Colonic mucosa (tissue), 4 donors: Measurements from ENCODE around the gene SPATS2L. TPM values are rescaled to one million over a fixed set of nuclear protein-coding genes. Genes with fewer than 3 reads are reported as not detected.

Source experiments
- DNase-seq: peaks from one replicate; pipeline ENCODE4 v3.0.0-alpha.2; 2020
- H3K27ac ChIP-seq: fragments of 200-600 bp; one replicate; pipeline ENCODE4 v1.8.0; 2021
- H3K27me3 ChIP-seq: fragments of 200-600 bp; one replicate; pipeline ENCODE4 v1.8.0; 2021
- H3K36me3 ChIP-seq: fragments of 200-600 bp; one replicate; pipeline ENCODE4 v1.8.0; 2021
- H3K4me1 ChIP-seq: fragments of 200-600 bp; one replicate; pipeline ENCODE4 v1.8.0; 2021; ENCODE audit warnings: mild to moderate bottlenecking
- H3K4me3 ChIP-seq: fragments of 200-600 bp; one replicate; pipeline ENCODE4 v1.8.0; 2021
- H3K9ac ChIP-seq, 2 donors: one replicate each; pipeline ENCODE4 v1.7.0; 2013; ENCODE audit warnings: control low read depth in 2 of 2, low read depth in 2 of 2, low read length in 2 of 2
- H3K9me3 ChIP-seq: fragments of 200-600 bp; one replicate; pipeline ENCODE4 v1.8.0; 2021
- intact Hi-C: fragments of 100-400 bp; cut with DNase I; formaldehyde crosslinking; loops from one replicate; pipeline ENCODE4 v1.14.1; 2022
- total RNA-seq, 2 donors: library from RNA; stranded (reverse); fragmentation: NEBNext Ultra II Directional in 1 of 2; extraction: Animal tissue kit (Norgen Biotek cat#: 25700) in 1 of 2; gene quantifications; one replicate each; pipeline ENCODE4 v1.2.1, GENCODE V29; 2021
- TF ChIP-seq, protein P1 (sequence below): fragments of 200-600 bp; IDR thresholded peaks from one replicate; pipeline ENCODE4 v1.8.0; 2022; ENCODE audit warnings: antibody characterized with exemption, mild to moderate bottlenecking
- donor health status: healthy.
- donor health status: DM: no; HTN: no; CAD: no.
- donor health status: DM: no; HTN: no; CAD: no.

Gene SPATS2L
- total RNA-seq, 2 donors from 2014 or later, result 151 to 187 TPM

DNA sequence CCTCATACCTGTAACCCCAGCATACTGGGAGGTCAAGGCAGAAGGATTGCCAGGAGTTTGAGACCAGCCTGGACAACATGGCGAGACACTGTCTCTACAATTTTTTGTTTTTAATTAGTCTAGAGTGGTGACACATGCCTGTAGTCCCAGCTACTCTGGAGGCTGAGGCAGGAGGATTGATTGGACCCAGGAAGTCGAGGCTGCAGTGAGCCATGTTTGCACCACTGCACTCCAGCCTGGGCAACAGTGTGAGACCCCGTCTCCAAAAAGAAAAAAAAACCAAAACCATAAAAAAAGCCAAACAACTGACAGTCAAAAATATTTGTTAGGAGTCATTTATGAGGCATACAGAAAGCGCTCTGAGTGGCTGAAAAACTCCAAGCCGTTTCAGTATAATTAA, 107.9 kb downstream of the SPATS2L start:
- no peak overlapping the region for H3K27ac ChIP-seq
- DNase-seq, result no peak
- H3K4me1 ChIP-seq, result no peaks in the 10 kb centered on the region
- peaks cover 4% of the 10 kb centered on the region for H3K36me3 ChIP-seq
- TF ChIP-seq, protein P1, sequence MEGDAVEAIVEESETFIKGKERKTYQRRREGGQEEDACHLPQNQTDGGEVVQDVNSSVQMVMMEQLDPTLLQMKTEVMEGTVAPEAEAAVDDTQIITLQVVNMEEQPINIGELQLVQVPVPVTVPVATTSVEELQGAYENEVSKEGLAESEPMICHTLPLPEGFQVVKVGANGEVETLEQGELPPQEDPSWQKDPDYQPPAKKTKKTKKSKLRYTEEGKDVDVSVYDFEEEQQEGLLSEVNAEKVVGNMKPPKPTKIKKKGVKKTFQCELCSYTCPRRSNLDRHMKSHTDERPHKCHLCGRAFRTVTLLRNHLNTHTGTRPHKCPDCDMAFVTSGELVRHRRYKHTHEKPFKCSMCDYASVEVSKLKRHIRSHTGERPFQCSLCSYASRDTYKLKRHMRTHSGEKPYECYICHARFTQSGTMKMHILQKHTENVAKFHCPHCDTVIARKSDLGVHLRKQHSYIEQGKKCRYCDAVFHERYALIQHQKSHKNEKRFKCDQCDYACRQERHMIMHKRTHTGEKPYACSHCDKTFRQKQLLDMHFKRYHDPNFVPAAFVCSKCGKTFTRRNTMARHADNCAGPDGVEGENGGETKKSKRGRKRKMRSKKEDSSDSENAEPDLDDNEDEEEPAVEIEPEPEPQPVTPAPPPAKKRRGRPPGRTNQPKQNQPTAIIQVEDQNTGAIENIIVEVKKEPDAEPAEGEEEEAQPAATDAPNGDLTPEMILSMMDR, result no peak
- no peak overlapping the region for H3K4me3 ChIP-seq
- H3K9me3 ChIP-seq, result no peaks in the 10 kb centered on the region
- intact Hi-C loops, result no loop called here
- H3K9ac ChIP-seq, result no peak overlapping the region
- no peaks in the 10 kb centered on the region for H3K27me3 ChIP-seq

DNA sequence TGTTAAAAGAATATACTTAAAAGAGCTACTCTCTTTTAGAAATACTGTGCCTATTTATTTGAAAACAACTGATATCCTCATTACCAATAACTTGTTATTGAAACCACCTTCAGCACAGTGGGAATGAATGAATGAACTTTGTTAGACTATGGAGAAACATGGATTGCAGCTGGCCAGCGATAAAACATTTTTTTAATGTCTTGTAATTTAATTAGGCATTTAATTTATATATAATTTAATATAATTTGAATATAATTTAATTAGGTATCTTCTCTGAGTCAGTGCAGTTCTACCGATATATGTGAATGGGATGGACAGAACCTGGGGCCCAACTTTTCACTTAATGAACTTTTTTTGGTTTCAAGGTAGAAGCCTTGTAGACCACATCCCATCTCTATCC, 109.0 kb downstream of the SPATS2L start:
- Histone ChIP-seq H3K36me3 (peaks cover 5% of the 10 kb centered on the region), H3K9ac (no peak overlapping the region), H3K9me3 (no peaks in the 10 kb centered on the region), H3K27me3 (no peaks in the 10 kb centered on the region), H3K4me1 (no peaks in the 10 kb centered on the region), H3K27ac (no peak overlapping the region), H3K4me3 (no peak overlapping the region)
- DNase-seq, result no peak
- intact Hi-C loops, result no loop called here
- TF ChIP-seq, protein P1, result no peak

DNA sequence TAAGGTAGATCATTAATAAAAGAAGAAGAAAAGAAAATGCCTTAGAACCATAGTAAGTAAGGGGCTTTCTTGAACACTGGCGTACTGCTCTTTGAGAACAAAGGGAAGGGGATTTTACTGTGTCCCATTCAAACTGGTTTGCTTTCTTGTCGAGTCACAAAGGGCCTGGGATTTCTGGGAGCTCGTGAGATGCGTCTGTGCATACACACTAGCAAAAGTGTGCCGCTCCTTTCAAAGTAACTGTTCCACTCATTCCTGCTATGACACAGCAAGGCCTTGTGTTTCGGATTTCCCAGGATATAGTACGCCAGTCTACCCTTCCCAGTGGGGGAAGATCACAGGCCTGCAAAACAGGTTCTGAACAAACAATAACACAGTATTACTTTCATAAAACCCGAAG, 110.4 kb downstream of the SPATS2L start:
- H3K4me3 ChIP-seq, result no peak overlapping the region
- H3K27me3 ChIP-seq, result no peaks in the 10 kb centered on the region
- DNase-seq, result no peak
- no peak overlapping the region for H3K9ac ChIP-seq
- H3K36me3 ChIP-seq, result peaks cover 5% of the 10 kb centered on the region
- TF ChIP-seq, protein P1, result no peak
- no peak overlapping the region for H3K27ac ChIP-seq
- intact Hi-C loops, result no loop called here
- H3K9me3 ChIP-seq, result no peaks in the 10 kb centered on the region
- H3K4me1 ChIP-seq, result no peaks in the 10 kb centered on the region

DNA sequence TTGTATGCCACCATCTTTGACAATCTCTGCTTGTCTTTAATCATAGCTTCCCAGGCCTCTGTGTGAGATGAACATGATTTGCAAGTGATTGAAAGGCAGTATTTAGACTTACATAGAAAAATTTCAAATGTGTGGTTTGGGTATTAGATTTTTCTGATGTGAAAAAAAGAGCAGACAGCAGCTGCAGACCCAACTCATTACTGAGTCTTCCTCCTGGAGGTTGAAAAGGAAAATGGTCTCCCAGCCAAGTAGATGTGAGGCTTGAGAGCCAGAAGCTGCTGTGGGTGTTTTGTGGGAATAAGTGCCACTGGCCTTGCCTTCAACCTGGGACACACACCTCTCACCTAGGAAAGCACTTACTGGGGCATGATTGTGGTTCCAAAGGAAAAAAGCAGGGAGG, 110.9 kb downstream of the SPATS2L start:
- DNase-seq, result no peak
- intact Hi-C loops, result no loop called here
- H3K27me3 ChIP-seq, result no peaks in the 10 kb centered on the region
- no peaks in the 10 kb centered on the region for H3K4me1 ChIP-seq
- TF ChIP-seq, protein P1, result no peak
- no peak overlapping the region for H3K4me3 ChIP-seq
- no peaks in the 10 kb centered on the region for H3K9me3 ChIP-seq
- H3K36me3 ChIP-seq, result peaks cover 5% of the 10 kb centered on the region
- no peak overlapping the region for H3K27ac ChIP-seq
- no peak overlapping the region for H3K9ac ChIP-seq

DNA sequence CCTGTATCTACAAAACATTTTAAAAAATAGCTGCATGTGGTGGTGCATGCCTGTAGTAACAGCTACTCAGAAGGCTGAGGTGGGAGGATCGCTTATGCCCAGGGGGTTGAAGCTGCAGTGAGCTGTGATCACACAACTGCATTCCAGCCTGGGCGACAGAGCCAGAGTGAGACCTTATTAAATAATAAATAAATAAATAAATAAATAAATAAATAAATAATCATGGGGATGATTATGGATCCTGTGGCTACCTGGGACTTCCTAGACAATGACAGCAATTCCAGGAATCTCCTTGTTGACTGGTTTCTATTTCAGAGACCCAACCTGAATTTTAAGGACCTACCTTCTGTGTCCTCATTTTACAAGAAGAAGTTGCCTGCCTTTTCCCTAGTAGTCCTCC, 111.9 kb downstream of the SPATS2L start:
- H3K36me3 ChIP-seq, result peaks cover 5% of the 10 kb centered on the region
- no peaks in the 10 kb centered on the region for H3K27me3 ChIP-seq
- H3K4me3 ChIP-seq, result no peak overlapping the region
- TF ChIP-seq, protein P1, result no peak
- DNase-seq, result no peak
- H3K9me3 ChIP-seq, result no peaks in the 10 kb centered on the region
- no peak overlapping the region for H3K27ac ChIP-seq
- intact Hi-C loops, result no loop called here
- H3K9ac ChIP-seq, result no peak overlapping the region
- no peaks in the 10 kb centered on the region for H3K4me1 ChIP-seq

DNA sequence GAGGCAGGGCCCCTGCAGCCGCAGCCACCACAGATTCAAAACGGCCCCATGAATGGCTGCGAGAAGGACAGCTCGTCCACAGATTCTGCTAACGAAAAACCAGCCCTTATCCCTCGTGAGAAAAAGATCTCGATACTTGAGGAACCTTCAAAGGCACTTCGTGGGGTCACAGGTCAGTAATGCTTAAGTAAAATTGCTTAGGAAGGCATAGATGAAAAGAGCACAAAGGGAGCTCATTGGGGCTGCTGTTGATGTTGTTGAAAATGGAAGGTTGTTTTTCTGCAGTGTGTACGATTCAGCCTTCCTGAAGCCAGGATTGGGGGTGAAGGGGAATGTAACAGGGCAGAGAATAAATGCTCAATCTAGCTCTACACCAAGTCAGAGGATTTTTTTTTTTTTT, 112.8 kb downstream of the SPATS2L start:
- Histone ChIP-seq H3K36me3 (peaks cover 5% of the 10 kb centered on the region), H3K9ac (no peak overlapping the region), H3K27ac (no peak overlapping the region), H3K4me1 (no peaks in the 10 kb centered on the region), H3K27me3 (no peaks in the 10 kb centered on the region), H3K9me3 (no peaks in the 10 kb centered on the region), H3K4me3 (no peak overlapping the region)
- intact Hi-C loops, result no loop called here
- TF ChIP-seq, protein P1, result no peak
- no peak for DNase-seq
